ENCODE measurements around the gene DCHS2.

GRCh38 chr4:154516318-154517029 is 24.9 kb upstream of the DCHS2 start:
- TF ChIP-seq CTCF (IDR thresholded peaks at IDR 0.05) (no peak), POLR2A (IDR thresholded peaks at IDR 0.05) (no peak)
